HG02943 (cell line): ENCODE measurements around the gene NPS.

Source experiments
- ATAC-seq: cut with Tn5 transposase; IDR thresholded peaks from one replicate; pipeline ENCODE4 v1.9.1; 2021; ENCODE audit warnings: mild to moderate bottlenecking, low read depth, moderate library complexity; ENCODE audit not compliant: unreplicated experiment

Gene NPS

GRCh38 chr10:127549009-127549408 is at the start of gene NPS:
Gene NPS, plus strand, starts transcription at chr10:127549309. Its CDS starts 60 bp downstream, at chr10:127549369.
- ATAC-seq = no peak

GRCh38 chr10:127500127-127500526 is 49.0 kb upstream of the NPS start:
- no peak for ATAC-seq

DNA sequence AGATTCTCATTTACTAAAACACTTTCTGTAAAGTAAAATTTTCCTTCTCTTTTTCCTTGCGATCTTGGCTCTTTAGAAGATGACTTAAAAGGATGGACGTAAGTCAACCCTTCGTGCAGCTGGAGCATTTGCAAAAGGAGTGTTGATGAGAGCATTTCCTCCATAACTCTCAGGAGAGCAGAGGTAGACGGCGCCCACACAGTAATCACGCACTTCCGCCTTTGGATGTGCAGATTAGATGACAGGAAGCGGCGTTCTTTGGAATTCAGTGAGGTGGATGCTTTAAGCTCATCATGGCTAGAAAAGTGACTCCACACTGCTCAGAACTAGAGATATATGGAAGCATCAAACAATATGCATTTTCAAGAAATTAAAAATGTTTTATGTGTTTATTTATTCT is 43.0 kb upstream of the NPS start:
- ATAC-seq = no peak

DNA sequence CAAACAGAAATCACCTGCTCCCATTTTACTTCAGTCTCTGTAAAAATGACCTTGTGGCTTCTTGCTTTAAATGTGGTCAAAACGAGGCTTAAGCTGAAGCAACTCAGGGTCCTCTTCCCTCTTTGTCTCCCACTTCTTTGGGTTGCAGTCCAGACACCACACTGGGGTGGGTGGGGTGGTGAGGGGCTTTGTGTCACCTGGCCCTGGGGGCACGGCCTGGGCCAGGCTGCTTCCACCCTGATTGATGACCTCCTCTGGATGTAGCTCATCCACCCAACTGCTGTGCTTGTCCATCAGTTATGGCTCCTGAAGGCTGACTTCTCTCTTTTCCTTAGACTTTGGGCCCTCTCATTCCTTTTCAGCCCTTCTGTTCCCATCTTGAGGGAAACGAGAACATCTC is 26.8 kb upstream of the NPS start:
- ATAC-seq = no peak

DNA sequence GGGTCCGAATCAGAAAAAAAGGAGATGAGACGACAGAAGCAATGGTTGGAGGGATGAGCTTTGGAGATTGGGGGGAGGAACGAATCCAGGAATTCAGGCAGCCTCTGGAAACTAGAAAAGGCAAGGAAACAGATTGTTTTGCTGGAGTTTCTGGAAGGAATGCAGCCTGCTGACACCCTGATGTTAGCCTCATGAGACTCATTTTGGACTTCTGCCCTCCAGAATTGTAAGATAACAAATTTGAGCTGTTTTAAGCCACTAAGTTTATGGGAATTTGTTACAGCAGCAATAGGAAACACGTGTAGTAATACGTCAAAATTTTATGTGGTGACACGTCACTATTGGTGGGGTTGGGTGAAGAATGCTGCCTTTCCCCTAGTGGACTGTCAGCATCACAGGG is 25.6 kb upstream of the NPS start:
- ATAC-seq = no peak

- no peak for ATAC-seq
Measured at GRCh38 chr10:127524229-127524628, 24.9 kb upstream of the NPS start.

- no peak for ATAC-seq
Measured at GRCh38 chr10:127524908-127525665, 24.0 kb upstream of the NPS start.

- no peak for ATAC-seq
Measured at GRCh38 chr10:127525686-127526085, 23.4 kb upstream of the NPS start.

DNA sequence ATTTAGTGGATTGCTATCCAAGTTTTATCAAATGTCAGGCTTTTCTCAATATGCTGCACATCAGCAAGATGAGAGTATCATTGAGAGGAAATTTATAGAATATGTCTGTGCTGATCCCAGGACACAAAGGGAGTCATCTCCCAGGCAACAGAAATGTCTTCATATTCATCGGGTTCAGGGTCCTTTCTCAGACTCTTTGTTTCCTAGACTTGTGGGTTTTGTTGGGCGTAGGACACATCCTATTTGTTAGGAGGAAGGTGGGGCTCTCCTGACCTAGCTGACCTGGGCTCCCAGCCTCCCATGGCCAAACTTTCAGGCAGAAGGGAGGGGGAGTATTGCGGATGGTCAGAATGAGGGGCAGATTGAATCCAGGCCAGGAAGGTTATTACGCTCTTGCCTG is 22.9 kb upstream of the NPS start:
- ATAC-seq = no peak

GRCh38 chr10:127527320-127527719 is 21.8 kb upstream of the NPS start:
- no peak for ATAC-seq

GRCh38 chr10:127527891-127528290 is 21.2 kb upstream of the NPS start:
- ATAC-seq = no peak

GRCh38 chr10:127532193-127532592 is 16.9 kb upstream of the NPS start:
- ATAC-seq = no peak

- ATAC-seq = no peak
Measured at GRCh38 chr10:127532659-127533058, 16.4 kb upstream of the NPS start.

DNA sequence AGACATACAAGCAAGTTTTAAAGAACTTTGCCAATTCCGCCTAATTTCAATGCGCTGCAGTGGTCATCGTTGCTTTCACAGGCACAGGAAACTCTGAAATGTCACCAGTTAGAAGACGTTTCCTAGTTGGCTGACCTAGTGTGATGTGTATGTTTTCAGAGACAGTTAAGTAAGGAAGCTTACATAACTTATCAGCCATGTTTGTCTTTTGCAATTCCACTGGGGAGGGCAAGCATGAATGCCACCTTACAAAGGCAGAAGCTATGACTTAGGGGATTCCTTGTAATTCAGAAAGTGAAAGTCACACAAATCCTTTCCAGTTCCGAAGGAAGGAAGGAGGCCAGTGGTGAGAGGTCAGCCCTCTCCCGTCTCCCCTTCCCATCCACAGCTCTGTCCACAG is 15.0 kb upstream of the NPS start:
- no peak for ATAC-seq

- no peak for ATAC-seq
Measured at GRCh38 chr10:127534496-127534895, 14.6 kb upstream of the NPS start.

DNA sequence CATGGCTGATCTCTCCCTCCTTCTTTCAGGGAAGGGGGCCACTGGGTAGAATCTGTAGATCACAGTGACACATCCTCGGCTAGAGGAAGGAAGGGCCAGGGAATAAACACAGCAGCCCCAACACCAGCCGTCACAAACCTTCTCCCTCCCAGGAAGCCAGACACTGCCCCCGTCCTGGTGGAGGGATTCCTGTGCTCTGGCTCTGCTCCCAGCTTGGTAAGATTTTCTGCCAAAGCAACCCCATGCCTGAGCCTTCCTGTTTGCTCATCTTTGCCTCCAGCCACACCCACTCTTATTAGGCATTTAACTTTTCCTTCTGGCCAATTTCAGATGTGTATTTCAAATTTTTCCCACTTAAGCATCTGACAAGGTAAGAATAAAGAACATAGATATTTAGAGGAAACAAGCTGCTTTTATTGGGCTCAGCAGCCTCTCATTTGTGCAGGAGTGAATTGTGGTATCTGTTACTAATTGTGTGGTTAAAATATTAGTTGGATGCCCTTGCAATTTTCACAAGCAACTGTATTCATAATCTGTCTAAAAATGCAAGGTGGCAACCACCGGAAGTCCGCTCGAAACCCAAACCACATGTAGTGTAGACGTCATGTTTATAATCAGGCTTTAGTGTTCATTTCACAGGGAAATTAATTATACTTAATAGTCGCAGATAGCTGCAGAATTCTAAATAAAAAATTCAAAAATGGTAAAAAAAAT is 13.2 kb upstream of the NPS start:
- ATAC-seq = no peak

GRCh38 chr10:127536972-127537760 is 11.9 kb upstream of the NPS start:
- no peak for ATAC-seq

DNA sequence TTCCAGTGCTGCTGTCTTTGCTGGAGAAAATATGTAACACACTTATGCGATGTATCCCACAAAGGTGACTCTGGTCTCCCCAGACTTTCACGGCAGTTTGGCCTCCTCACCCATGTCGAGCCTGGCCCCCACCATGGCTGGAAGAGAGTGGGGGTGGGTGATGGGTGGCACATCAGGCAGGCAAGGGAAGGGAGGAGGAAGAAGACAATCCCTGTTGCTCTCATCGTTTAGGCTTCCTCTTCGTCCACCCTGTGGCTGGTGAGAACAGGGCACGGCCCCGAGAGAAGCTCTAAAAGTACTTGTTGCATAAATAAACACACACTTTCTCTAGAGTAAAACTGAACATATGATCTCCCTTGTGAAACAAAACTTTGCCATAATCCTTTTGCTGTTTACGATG is 11.2 kb upstream of the NPS start:
- no peak for ATAC-seq

DNA sequence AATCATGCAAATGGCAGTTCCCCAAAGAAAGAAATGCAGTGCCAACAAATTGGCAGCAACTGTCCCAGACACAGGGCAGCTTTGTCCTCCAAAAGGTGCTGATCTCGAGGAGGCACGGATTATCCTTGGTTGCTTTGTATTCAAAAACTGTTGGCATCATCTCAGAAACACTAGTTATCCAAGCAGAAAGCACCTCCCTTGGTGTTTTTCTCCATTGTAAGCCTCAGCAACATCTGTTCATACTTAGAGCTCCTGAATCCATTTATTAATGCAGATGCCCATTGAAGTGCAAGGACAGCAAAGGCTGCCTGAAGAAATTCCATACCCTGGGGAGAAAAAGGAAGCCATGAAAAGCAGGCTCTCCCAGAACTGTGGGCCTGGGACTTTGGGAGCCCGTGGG is 1.1 kb upstream of the NPS start:
- no peak for ATAC-seq

DNA sequence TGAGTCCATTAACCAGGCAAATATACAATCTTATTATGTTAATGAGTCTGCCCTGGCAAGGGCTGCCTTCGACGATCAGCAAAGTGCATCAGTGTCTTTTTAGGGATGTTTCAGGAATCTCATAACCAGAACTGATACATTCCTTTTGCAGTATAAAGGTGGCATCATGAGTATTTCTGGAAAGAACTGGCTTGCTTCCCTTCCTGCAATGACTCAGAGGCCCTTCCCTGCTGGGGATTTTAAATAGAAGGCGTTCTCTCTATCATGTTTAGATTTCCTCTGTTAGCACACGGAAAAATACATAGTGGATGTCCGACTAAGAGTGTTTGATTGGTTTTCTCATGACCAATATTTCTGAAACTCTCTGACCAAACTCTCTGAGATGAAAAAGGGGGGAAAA is 1.8 kb downstream of the NPS start:
- no peak for ATAC-seq

GRCh38 chr10:127552446-127552845 is 3.3 kb downstream of the NPS start:
- ATAC-seq = no peak
